ENCODE measurements around the gene CFAP65. TPM values are rescaled to one million over a fixed set of nuclear protein-coding genes. Genes with fewer than 3 reads are reported as not detected.

The CFAP65 gene
- total RNA-seq, 1 experiment from 2014 or later: 0.44 TPM

GRCh38 chr2:219020604-219021365 lies 20.5 kb downstream of the CFAP65 start (continued):
- TF ChIP-seq, protein P1, sequence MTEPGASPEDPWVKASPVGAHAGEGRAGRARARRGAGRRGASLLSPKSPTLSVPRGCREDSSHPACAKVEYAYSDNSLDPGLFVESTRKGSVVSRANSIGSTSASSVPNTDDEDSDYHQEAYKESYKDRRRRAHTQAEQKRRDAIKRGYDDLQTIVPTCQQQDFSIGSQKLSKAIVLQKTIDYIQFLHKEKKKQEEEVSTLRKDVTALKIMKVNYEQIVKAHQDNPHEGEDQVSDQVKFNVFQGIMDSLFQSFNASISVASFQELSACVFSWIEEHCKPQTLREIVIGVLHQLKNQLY (CRISPR knock-in tag; IDR thresholded peaks at IDR 0.05): no peak
- no peak for TF ChIP-seq E2F5 (CRISPR knock-in tag; IDR thresholded peaks at IDR 0.05)
- no peak for TF ChIP-seq NFATC4 (CRISPR knock-in tag; IDR thresholded peaks at IDR 0.05)
- no peak for TF ChIP-seq SP1 (CRISPR knock-in tag; conservative IDR thresholded peaks at IDR 0.05)
- no peak for TF ChIP-seq ZNF671 (CRISPR knock-in tag; IDR thresholded peaks at IDR 0.05)
- TF ChIP-seq ZNF263 (CRISPR knock-in tag; IDR thresholded peaks at IDR 0.05; ENCODE audit: low read depth): no peak
- TF ChIP-seq, protein P2, sequence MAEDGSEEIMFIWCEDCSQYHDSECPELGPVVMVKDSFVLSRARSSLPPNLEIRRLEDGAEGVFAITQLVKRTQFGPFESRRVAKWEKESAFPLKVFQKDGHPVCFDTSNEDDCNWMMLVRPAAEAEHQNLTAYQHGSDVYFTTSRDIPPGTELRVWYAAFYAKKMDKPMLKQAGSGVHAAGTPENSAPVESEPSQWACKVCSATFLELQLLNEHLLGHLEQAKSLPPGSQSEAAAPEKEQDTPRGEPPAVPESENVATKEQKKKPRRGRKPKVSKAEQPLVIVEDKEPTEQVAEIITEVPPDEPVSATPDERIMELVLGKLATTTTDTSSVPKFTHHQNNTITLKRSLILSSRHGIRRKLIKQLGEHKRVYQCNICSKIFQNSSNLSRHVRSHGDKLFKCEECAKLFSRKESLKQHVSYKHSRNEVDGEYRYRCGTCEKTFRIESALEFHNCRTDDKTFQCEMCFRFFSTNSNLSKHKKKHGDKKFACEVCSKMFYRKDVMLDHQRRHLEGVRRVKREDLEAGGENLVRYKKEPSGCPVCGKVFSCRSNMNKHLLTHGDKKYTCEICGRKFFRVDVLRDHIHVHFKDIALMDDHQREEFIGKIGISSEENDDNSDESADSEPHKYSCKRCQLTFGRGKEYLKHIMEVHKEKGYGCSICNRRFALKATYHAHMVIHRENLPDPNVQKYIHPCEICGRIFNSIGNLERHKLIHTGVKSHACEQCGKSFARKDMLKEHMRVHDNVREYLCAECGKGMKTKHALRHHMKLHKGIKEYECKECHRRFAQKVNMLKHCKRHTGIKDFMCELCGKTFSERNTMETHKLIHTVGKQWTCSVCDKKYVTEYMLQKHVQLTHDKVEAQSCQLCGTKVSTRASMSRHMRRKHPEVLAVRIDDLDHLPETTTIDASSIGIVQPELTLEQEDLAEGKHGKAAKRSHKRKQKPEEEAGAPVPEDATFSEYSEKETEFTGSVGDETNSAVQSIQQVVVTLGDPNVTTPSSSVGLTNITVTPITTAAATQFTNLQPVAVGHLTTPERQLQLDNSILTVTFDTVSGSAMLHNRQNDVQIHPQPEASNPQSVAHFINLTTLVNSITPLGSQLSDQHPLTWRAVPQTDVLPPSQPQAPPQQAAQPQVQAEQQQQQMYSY (CRISPR knock-in tag; IDR thresholded peaks at IDR 0.05): no peak
- TF ChIP-seq TP53 (CRISPR knock-in tag; IDR thresholded peaks at IDR 0.05): no peak

DNA sequence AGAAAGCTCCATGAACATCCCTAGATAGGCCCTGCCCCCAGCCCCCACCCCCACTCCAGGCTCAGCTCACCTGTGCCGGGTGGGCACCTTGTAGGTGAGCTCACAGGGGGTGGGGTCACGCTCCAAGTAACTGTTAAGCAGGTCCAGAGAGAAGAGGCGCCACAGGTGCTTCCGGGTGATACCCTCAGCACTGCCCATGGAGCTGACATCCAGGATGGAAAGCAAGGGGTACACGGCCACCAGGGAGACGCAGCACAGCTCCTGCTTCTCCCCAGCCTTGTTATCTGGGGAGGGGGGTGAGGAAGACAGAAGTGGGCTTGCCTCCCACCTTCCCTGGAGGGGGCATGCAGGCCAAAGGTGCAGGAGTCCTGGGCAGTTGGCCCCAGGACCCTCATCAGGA lies 21.9 kb downstream of the CFAP65 start:
- Mint-ChIP-seq H3K27me3 (ENCODE audit: low read depth) (peaks cover 8% of the 10 kb centered on the region), H3K36me3 (no peaks in the 10 kb centered on the region), H3K9me3 (no peaks in the 10 kb centered on the region), H3K27ac (no peak overlapping the region), H3K4me3 (no peak overlapping the region), H3K4me1 (0 out of 2 replicates have a peak, but pooled peaks cover 2% of the 10 kb centered on the region)
- ATAC-seq (no peak), DNase-seq (ENCODE audit: low spot score) (no peak)
- ChIA-PET POLR2A (no interaction called here), CTCF (interaction anchor here (0.9 to 7.0 kb wide), 7 partner anchors 10 to 100 kb away, joined by 3 to 56 read pairs (median 4); partner anchors contain the start of gene CRYBA2)
- no peak for TF ChIP-seq CREB1 (CRISPR knock-in tag; IDR thresholded peaks at IDR 0.05)
- TF ChIP-seq ZNF219 (CRISPR knock-in tag; IDR thresholded peaks at IDR 0.05; ENCODE audit: borderline replicate concordance): no peak
- TF ChIP-seq NR3C1 (CRISPR knock-in tag; conservative IDR thresholded peaks at IDR 0.05; ENCODE audit: low read depth): no peak
- TF ChIP-seq, protein P3, sequence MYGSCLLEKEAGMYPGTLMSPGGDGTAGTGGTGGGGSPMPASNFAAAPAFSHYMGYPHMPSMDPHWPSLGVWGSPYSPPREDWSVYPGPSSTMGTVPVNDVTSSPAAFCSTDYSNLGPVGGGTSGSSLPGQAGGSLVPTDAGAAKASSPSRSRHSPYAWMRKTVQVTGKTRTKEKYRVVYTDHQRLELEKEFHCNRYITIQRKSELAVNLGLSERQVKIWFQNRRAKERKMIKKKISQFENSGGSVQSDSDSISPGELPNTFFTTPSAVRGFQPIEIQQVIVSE (CRISPR knock-in tag; IDR thresholded peaks at IDR 0.05; ENCODE audit: borderline replicate concordance): no peak
- TF ChIP-seq ETV6 (CRISPR knock-in tag; IDR thresholded peaks at IDR 0.05): no peak
- TF ChIP-seq E2F1 (CRISPR knock-in tag; IDR thresholded peaks at IDR 0.05): no peak
- no peak for TF ChIP-seq IRF1 (CRISPR knock-in tag; IDR thresholded peaks at IDR 0.05)
- TF ChIP-seq ZBTB21 (CRISPR knock-in tag; IDR thresholded peaks at IDR 0.05; ENCODE audit: borderline replicate concordance): no peak
- TF ChIP-seq ZNF671 (CRISPR knock-in tag; IDR thresholded peaks at IDR 0.05): no peak
- TF ChIP-seq, protein P4, sequence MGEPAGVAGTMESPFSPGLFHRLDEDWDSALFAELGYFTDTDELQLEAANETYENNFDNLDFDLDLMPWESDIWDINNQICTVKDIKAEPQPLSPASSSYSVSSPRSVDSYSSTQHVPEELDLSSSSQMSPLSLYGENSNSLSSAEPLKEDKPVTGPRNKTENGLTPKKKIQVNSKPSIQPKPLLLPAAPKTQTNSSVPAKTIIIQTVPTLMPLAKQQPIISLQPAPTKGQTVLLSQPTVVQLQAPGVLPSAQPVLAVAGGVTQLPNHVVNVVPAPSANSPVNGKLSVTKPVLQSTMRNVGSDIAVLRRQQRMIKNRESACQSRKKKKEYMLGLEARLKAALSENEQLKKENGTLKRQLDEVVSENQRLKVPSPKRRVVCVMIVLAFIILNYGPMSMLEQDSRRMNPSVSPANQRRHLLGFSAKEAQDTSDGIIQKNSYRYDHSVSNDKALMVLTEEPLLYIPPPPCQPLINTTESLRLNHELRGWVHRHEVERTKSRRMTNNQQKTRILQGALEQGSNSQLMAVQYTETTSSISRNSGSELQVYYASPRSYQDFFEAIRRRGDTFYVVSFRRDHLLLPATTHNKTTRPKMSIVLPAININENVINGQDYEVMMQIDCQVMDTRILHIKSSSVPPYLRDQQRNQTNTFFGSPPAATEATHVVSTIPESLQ (CRISPR knock-in tag; IDR thresholded peaks at IDR 0.05): no peak
- no peak for TF ChIP-seq ZNF512 (CRISPR knock-in tag; IDR thresholded peaks at IDR 0.05; ENCODE audit: borderline replicate concordance)
- no peak for TF ChIP-seq GABPB1 (CRISPR knock-in tag; IDR thresholded peaks at IDR 0.05)
- TF ChIP-seq SOX15 (CRISPR knock-in tag; IDR thresholded peaks at IDR 0.05): no peak
- TF ChIP-seq RORB (CRISPR knock-in tag; IDR thresholded peaks at IDR 0.05): no peak
